HCEC 1CT (cell line): ENCODE data around the gene SF3A2.

Experiments
- DNase-seq: peaks from one replicate; pipeline ENCODE4 v3.0.0-alpha.2; 2017

The SF3A2 gene

GRCh38 chr19:2228157-2229030 lies 8.2 kb upstream of the SF3A2 start:
- DNase-seq: no peak

- no peak for DNase-seq
Observed at GRCh38 chr19:2229103-2230032, 7.3 kb upstream of the SF3A2 start.

GRCh38 chr19:2230033-2230531 lies 6.5 kb upstream of the SF3A2 start:
- no peak for DNase-seq

GRCh38 chr19:2230807-2231533 lies 5.7 kb upstream of the SF3A2 start:
- DNase-seq: no peak

- no peak for DNase-seq
Observed at GRCh38 chr19:2231621-2232221, 4.9 kb upstream of the SF3A2 start.

GRCh38 chr19:2232286-2233151 lies 4.1 kb upstream of the SF3A2 start:
- no peak for DNase-seq

GRCh38 chr19:2233601-2234280 lies 2.9 kb upstream of the SF3A2 start:
- no peak for DNase-seq

- no peak for DNase-seq
Observed at GRCh38 chr19:2234996-2235380, 1.6 kb upstream of the SF3A2 start.

GRCh38 chr19:2235381-2236063 lies 1.1 kb upstream of the SF3A2 start:
- peak; percentile 5 for DNase-seq

GRCh38 chr19:2236064-2236313 lies 635 bp upstream of the SF3A2 start:
- no peak for DNase-seq

- DNase-seq: no peak
Observed at GRCh38 chr19:2237051-2237868, 636 bp downstream of the SF3A2 start.

GRCh38 chr19:2237869-2238153 lies 1.2 kb downstream of the SF3A2 start:
- no peak for DNase-seq

GRCh38 chr19:2239173-2239572 lies 2.5 kb downstream of the SF3A2 start:
- no peak for DNase-seq

GRCh38 chr19:2239771-2240770 lies 3.4 kb downstream of the SF3A2 start:
- DNase-seq: no peak

GRCh38 chr19:2240881-2241760 lies 4.5 kb downstream of the SF3A2 start:
- no peak for DNase-seq

- DNase-seq: no peak
Observed at GRCh38 chr19:2242092-2242537, 5.5 kb downstream of the SF3A2 start.

GRCh38 chr19:2242816-2243215 lies 6.2 kb downstream of the SF3A2 start:
- DNase-seq: no peak
